GM18499 (cell line): Measurements from ENCODE around the gene KAT8.
"Not testable (repeated sequence)": the region's sequence is repeated elsewhere in the genome, so short reads cannot be mapped to it uniquely, and the experiment has no call there.

Experiments
- ATAC-seq: cut with Tn5 transposase; IDR thresholded peaks from one replicate; pipeline ENCODE4 v1.9.1; 2021; ENCODE audit warnings: moderate number of reproducible peaks; ENCODE audit not compliant: insufficient read depth, unreplicated experiment

Gene KAT8

GRCh38 chr16:31083556-31083955, 33.9 kb upstream of the KAT8 start:
- no peak for ATAC-seq

GRCh38 chr16:31083981-31084380, 33.5 kb upstream of the KAT8 start:
- ATAC-seq, result no peak

- ATAC-seq, result no peak
Measured at GRCh38 chr16:31084584-31085302, 32.7 kb upstream of the KAT8 start.

GRCh38 chr16:31085411-31085810, 32.1 kb upstream of the KAT8 start:
- no peak for ATAC-seq

GRCh38 chr16:31085873-31086628, 31.4 kb upstream of the KAT8 start:
- no peak for ATAC-seq

- ATAC-seq, result no peak
Measured at GRCh38 chr16:31086629-31086906, 30.9 kb upstream of the KAT8 start.

GRCh38 chr16:31087481-31087880, 30.0 kb upstream of the KAT8 start:
- no peak for ATAC-seq

GRCh38 chr16:31087971-31088370, 29.5 kb upstream of the KAT8 start:
- ATAC-seq, result no peak

GRCh38 chr16:31088459-31089183, 28.8 kb upstream of the KAT8 start, which contains the start of gene PRSS53:
Gene PRSS53, minus strand, starts transcription at chr16:31088943. Its CDS starts 134 bp downstream, at chr16:31088809.
- no peak for ATAC-seq

GRCh38 chr16:31089199-31089598, 28.3 kb upstream of the KAT8 start:
- ATAC-seq, result no peak

GRCh38 chr16:31090540-31090939, 26.9 kb upstream of the KAT8 start:
- no peak for ATAC-seq

GRCh38 chr16:31092330-31092729, 25.1 kb upstream of the KAT8 start:
- no peak for ATAC-seq

- no peak for ATAC-seq
Measured at GRCh38 chr16:31093132-31093703, 24.2 kb upstream of the KAT8 start.

- no peak for ATAC-seq
Measured at GRCh38 chr16:31094088-31094423, 23.4 kb upstream of the KAT8 start.

GRCh38 chr16:31094424-31095120, 22.9 kb upstream of the KAT8 start, which contains the start of gene VKORC1:
Gene VKORC1, minus strand, starts transcription at chr16:31094797. Its CDS starts 68 bp downstream, at chr16:31094729.
- peak; percentile 59 for ATAC-seq

- ATAC-seq, result no peak
Measured at GRCh38 chr16:31099860-31100638, 17.4 kb upstream of the KAT8 start.

GRCh38 chr16:31100876-31101641, 16.4 kb upstream of the KAT8 start:
- not testable (repeated sequence) for ATAC-seq

- ATAC-seq, result no peak
Measured at GRCh38 chr16:31105677-31106213, 11.7 kb upstream of the KAT8 start.
